Smooth muscle cell (in vitro differentiated cells): Measurements from ENCODE around the gene PADI3. TPM values are rescaled to one million over a fixed set of nuclear protein-coding genes. Genes with fewer than 3 reads are reported as not detected.
A peak's percentile ranks its signal among the peaks of the same experiment; 100 is the strongest.

Experiments used
- DNase-seq: peaks from one replicate; lab custom pipeline; 2025; ENCODE audit not compliant: unreplicated experiment; lab: John Stamatoyannopoulos, UW
- H2AFZ ChIP-seq: fragments of 200-600 bp; sonication (generic); 2 replicates; pipeline ENCODE4 v1.6.0; 2016; ENCODE audit warnings: antibody characterized with exemption, low read depth, mild to moderate bottlenecking
- H3F3A ChIP-seq: fragments of 200-600 bp; sonication (generic); 2 replicates; pipeline ENCODE4 v1.6.0; 2017; ENCODE audit warnings: antibody characterized with exemption, low read depth
- H3K27ac ChIP-seq: fragments of 200-600 bp; sonication (generic); 2 replicates; pipeline ENCODE4 v1.5.1; 2016; ENCODE audit warnings: low read depth, mild to moderate bottlenecking
- H3K27me3 ChIP-seq: fragments of 200-600 bp; sonication (generic); 2 replicates; pipeline ENCODE4 v1.6.1; 2016; ENCODE audit warnings: low read depth, mild to moderate bottlenecking
- H3K36me3 ChIP-seq: fragments of 200-600 bp; sonication (generic); 2 replicates; pipeline ENCODE4 v1.5.1; 2016; ENCODE audit warnings: low read depth
- H3K4me1 ChIP-seq: fragments of 200-600 bp; sonication (generic); 2 replicates; pipeline ENCODE4 v1.5.1; 2016; ENCODE audit warnings: low read depth
- H3K4me2 ChIP-seq: fragments of 200-600 bp; sonication (generic); 2 replicates; pipeline ENCODE4 v1.6.0; 2016; ENCODE audit warnings: mild to moderate bottlenecking
- H3K4me3 ChIP-seq: fragments of 200-600 bp; sonication (generic); 2 replicates; pipeline ENCODE4 v1.5.1; 2016; ENCODE audit warnings: mild to moderate bottlenecking
- H3K79me2 ChIP-seq: fragments of 200-600 bp; sonication (generic); 2 replicates; pipeline ENCODE4 v1.6.0; 2016; ENCODE audit warnings: low read depth, mild to moderate bottlenecking
- H3K9ac ChIP-seq: fragments of 200-600 bp; sonication (generic); 2 replicates; pipeline ENCODE4 v1.6.0; 2016; ENCODE audit warnings: low read depth
- H3K9me3 ChIP-seq: fragments of 200-600 bp; sonication (generic); replicated peaks from 2 replicates; pipeline ENCODE4 v1.5.1; 2016; ENCODE audit warnings: low read depth
- H4K20me1 ChIP-seq: fragments of 200-600 bp; sonication (generic); 2 replicates; pipeline ENCODE4 v1.6.0; 2016; ENCODE audit warnings: low read depth
- CTCF ChIP-seq: fragments of 200-600 bp; sonication (generic); IDR thresholded peaks from 2 replicates; pipeline ENCODE4 v1.5.1; 2017; ENCODE audit warnings: borderline replicate concordance, mild to moderate bottlenecking, antibody characterized with exemption; ENCODE audit not compliant: insufficient read depth, poor library complexity, severe bottlenecking
- WGBS: methylation state at CpG from one replicate; pipeline ENCODE4 v1.1.7; 2016; ENCODE audit warnings: low lambda C conversion rate; 5-methylcytosine and 5-hydroxymethylcytosine counted together
- polyA plus RNA-seq: library from polyadenylated mRNA; unstranded; fragments of >200 nt; fragmentation: Nextera tagmentation; extraction: Ambion mirVana; gene quantifications from 2 replicates; pipeline ENCODE4 v1.2.1, GENCODE V29; 2016
- total RNA-seq: library from RNA; depleted of rRNA; stranded (reverse); fragments of >200 nt; gene quantifications from 2 replicates; pipeline ENCODE4 v1.2.3, GENCODE V29; 2014

The PADI3 gene
- total and polyA plus RNA-seq, 2 experiments from 2014 or later: not detected

DNA sequence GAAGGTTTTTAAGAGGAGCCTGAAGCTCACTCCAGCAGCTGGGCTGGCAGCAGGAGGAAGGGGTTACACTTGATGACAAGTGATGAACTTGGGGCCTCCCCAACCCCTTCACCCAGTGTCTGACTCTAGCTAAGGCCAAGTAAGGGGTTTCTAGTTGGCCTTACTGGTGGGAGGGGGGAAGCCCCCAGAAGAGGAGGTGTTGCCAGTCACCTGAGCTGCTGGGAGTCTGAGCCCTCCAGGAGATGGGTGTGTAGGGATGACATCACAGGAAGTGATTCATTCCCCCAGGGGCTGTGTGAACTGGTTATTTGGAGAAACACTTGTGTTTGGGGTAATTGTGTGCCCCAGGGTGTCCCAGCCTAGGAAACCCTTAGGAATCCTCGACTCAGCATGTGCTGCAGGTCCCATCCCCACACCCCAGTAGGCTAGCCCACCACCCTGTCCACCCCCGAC, 40.9 kb upstream of the PADI3 start:
- no peaks in the 10 kb centered on the region for H3K79me2 ChIP-seq
- peaks cover 9% of the 10 kb centered on the region for H3K4me1 ChIP-seq
- H3K36me3 ChIP-seq: no peaks in the 10 kb centered on the region
- no peak for DNase-seq
- TF ChIP-seq CTCF: no peak
- H3F3A ChIP-seq: no peaks in the 10 kb centered on the region
- no peak overlapping the region for H3K4me3 ChIP-seq
- no peaks in the 10 kb centered on the region for H4K20me1 ChIP-seq
- H3K4me2 ChIP-seq: no peak overlapping the region
- no peak overlapping the region for H3K9ac ChIP-seq
- peaks cover 3% of the 10 kb centered on the region for H3K27me3 ChIP-seq
- WGBS: 75% methylated on average over 1 of the region's 2 CpGs
- no peak overlapping the region for H3K27ac ChIP-seq
- H3K9me3 ChIP-seq: no peaks in the 10 kb centered on the region
- H2AFZ ChIP-seq: no peak overlapping the region

- H3K4me3 ChIP-seq: no peak overlapping the region
- no peak overlapping the region for H3K27ac ChIP-seq
- peaks cover 15% of the 10 kb centered on the region for H3K4me1 ChIP-seq
- no peaks in the 10 kb centered on the region for H3K36me3 ChIP-seq
- H3K79me2 ChIP-seq: no peaks in the 10 kb centered on the region
- no peak overlapping the region for H2AFZ ChIP-seq
- no peak for TF ChIP-seq CTCF
- no peak for DNase-seq
- H3F3A ChIP-seq: peaks cover 4% of the 10 kb centered on the region
- 84% methylated on average over 3 of the region's 3 CpGs for whole genome bisulfite sequencing
- no peaks in the 10 kb centered on the region for H4K20me1 ChIP-seq
- no peaks in the 10 kb centered on the region for H3K9me3 ChIP-seq
- no peak overlapping the region for H3K9ac ChIP-seq
- H3K4me2 ChIP-seq: no peak overlapping the region
- peaks cover 3% of the 10 kb centered on the region for H3K27me3 ChIP-seq
These were observed 40.4 kb upstream of the PADI3 start for GRCh38 chr1:17208546-17208945.

DNA sequence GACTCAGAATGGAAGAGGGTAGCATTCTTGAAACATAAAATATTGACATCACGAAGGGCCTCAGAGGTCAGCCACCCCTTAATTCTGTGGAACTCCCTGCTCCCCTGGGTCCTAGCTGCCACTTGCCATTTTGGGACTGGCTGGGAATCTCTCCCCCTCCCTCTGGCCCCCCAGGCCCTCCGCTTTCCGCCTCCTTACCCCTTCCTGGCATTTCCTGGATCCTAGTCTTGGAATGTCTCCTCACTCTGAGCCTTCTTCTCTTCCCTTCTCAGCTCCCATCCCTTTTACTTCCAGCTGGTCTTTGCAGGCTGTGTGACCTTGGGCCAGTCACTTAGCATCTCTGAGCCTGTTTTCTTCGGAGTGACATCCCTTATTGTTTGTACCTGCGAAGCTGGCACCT, 39.5 kb upstream of the PADI3 start:
- Histone ChIP-seq H3K4me1 (peaks cover 15% of the 10 kb centered on the region), H4K20me1 (no peaks in the 10 kb centered on the region), H3K4me2 (peak overlapping the region; percentile 37), H3K27me3 (no peaks in the 10 kb centered on the region), H3K4me3 (no peak overlapping the region), H3K9me3 (no peaks in the 10 kb centered on the region), H3F3A (peaks cover 4% of the 10 kb centered on the region), H3K9ac (no peak overlapping the region), H3K36me3 (no peaks in the 10 kb centered on the region), H2AFZ (no peak overlapping the region), H3K27ac (no peak overlapping the region), H3K79me2 (no peaks in the 10 kb centered on the region)
- no peak for TF ChIP-seq CTCF
- DNase-seq: no peak
- 61% methylated on average over 5 of the region's 5 CpGs for WGBS

GRCh38 chr1:17210176-17210575, 38.7 kb upstream of the PADI3 start:
- WGBS: 63% methylated on average over 8 of the region's 8 CpGs
- no peaks in the 10 kb centered on the region for H4K20me1 ChIP-seq
- peaks cover 4% of the 10 kb centered on the region for H3F3A ChIP-seq
- H3K36me3 ChIP-seq: no peaks in the 10 kb centered on the region
- H3K27ac ChIP-seq: no peak overlapping the region
- no peaks in the 10 kb centered on the region for H3K27me3 ChIP-seq
- H3K4me1 ChIP-seq: peaks cover 15% of the 10 kb centered on the region
- no peak overlapping the region for H3K4me3 ChIP-seq
- H3K79me2 ChIP-seq: no peaks in the 10 kb centered on the region
- no peak for TF ChIP-seq CTCF
- no peak overlapping the region for H3K9ac ChIP-seq
- no peak overlapping the region for H2AFZ ChIP-seq
- no peaks in the 10 kb centered on the region for H3K9me3 ChIP-seq
- no peak for DNase-seq
- H3K4me2 ChIP-seq: no peak overlapping the region
